ENCODE data around the gene KCNE3.

GRCh38 chr11:74462631-74463030 lies 4.7 kb downstream of the KCNE3 start:
- no peak for TF ChIP-seq SIN3A (IDR thresholded peaks at IDR 0.05; ENCODE audit: borderline replicate concordance, insufficient read depth, low read length)
- no peak for TF ChIP-seq REST (IDR thresholded peaks at IDR 0.05; ENCODE audit: insufficient read depth in 1 of 2, low read depth in 2 of 2, low read length in 2 of 2)
- no peak for TF ChIP-seq POLR2AphosphoS5 (IDR thresholded peaks at IDR 0.05; ENCODE audit: low read depth, low read length)
- TF ChIP-seq TAF1 (IDR thresholded peaks at IDR 0.05; ENCODE audit: borderline replicate concordance, insufficient read depth, low read length) = no peak
- TF ChIP-seq FOXP2 (optimal IDR thresholded peaks at IDR 0.05; ENCODE audit: borderline replicate concordance, extremely low read depth, extremely low read length, insufficient read depth) = no peak

Data from PFSK-1 (cell line).